Measurements from ENCODE around the gene DMD.

DMD gene

DNA sequence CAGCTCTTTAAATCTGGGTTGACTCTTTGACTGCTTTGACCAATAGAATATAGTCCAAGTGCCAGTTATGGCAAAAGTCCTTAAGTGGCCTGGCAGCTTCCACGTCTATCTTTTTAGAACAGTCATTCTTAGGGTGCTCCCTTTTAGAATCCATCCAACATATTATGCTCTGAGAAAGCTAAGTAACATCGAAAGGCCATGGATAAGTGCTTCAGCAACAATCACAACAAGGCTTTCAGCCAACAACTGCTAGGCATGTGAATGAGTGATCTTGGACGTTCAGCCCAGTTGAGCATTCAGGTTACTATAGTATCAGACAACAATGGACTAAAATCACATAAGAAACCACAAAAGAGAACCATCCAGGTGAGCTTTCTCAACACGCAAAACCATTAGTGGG, 818.7 kb downstream of the DMD start:
- TF ChIP-seq, protein P1, sequence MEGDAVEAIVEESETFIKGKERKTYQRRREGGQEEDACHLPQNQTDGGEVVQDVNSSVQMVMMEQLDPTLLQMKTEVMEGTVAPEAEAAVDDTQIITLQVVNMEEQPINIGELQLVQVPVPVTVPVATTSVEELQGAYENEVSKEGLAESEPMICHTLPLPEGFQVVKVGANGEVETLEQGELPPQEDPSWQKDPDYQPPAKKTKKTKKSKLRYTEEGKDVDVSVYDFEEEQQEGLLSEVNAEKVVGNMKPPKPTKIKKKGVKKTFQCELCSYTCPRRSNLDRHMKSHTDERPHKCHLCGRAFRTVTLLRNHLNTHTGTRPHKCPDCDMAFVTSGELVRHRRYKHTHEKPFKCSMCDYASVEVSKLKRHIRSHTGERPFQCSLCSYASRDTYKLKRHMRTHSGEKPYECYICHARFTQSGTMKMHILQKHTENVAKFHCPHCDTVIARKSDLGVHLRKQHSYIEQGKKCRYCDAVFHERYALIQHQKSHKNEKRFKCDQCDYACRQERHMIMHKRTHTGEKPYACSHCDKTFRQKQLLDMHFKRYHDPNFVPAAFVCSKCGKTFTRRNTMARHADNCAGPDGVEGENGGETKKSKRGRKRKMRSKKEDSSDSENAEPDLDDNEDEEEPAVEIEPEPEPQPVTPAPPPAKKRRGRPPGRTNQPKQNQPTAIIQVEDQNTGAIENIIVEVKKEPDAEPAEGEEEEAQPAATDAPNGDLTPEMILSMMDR (IDR thresholded peaks at IDR 0.05; ENCODE audit: low read depth, low read length, missing control alignments) = no peak
- no peak overlapping the region for H3K4me3 ChIP-seq (ENCODE audit: low read depth, low read length)
- no peak for DNase-seq (ENCODE audit: low read depth)

DNA sequence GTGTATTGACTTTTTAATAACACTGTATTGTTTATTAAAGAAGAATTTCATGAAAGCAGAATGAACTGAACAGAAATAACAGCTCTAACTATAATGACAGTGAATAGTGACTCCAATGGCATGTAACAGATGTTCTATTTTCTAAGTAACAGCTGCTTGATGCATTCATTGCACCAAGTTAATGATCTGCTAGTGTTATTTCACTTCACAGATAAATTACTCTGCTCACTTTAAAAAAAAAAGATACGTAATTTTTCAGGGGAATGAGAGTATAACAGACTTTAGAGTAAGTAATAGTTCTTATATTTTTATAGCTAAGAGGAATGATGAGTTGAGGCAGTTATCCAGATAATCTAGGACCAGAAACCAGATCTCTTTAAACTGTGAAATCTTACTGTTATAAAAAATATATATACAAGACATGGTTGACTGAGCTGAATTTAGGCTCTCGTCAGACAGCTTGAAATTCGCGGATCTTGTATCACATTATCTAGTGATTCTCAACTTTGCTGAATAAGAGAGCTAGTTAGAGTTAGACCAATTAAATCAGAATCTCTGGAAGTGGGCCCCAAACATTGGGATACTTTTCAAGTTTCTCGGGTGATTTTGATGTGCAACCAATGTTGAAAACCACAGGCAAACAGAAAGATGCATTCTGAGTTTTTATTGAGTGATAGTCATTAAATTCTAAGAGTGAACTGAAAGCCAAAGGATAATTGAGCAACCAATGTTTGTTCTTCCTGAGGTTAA, 840.7 kb downstream of the DMD start:
- no peak overlapping the region for H3K4me3 ChIP-seq (ENCODE audit: low read depth, low read length)
- no peak for DNase-seq (ENCODE audit: low read depth)
- TF ChIP-seq, protein P1 (IDR thresholded peaks at IDR 0.05; ENCODE audit: low read depth, low read length, missing control alignments) = no peak

DNA sequence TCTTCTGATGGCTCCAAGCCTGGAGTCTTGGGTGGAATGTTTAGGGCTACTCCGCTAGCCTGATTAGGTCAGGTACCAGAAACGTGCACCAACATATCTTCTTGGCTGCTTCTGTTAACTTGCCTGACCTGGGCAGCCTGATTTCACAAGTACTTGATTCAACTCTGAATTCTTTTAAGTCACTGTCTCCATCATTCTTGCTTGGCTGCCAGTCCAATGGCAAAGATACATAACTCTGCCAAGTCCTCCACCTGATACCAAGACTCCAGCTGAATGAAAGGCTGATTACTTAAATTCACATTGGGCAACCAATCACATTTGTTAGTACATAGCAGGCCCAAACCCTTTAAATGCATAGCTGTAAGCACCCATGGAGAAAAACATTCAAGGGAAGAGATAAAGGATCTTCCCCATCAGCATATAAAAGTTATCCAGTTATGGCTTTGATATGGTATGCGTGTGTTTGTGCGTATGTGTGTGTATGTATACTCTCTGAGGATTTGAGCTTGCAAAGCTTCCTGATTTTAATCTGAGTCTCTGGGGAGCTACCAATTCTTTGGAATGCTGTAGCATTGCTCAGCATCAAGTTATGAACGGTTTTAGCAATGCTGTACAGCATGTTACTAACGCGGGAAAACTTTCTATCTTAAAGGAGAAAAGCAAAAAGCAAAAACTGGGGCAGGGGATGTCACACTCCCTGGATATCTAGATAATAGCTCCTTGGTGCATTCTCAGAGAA, 917.2 kb downstream of the DMD start:
- DNase-seq (ENCODE audit: low read depth) = no peak
- TF ChIP-seq, protein P1 (IDR thresholded peaks at IDR 0.05; ENCODE audit: low read depth, low read length, missing control alignments) = no peak
- no peak overlapping the region for H3K4me3 ChIP-seq (ENCODE audit: low read depth, low read length)

DNA sequence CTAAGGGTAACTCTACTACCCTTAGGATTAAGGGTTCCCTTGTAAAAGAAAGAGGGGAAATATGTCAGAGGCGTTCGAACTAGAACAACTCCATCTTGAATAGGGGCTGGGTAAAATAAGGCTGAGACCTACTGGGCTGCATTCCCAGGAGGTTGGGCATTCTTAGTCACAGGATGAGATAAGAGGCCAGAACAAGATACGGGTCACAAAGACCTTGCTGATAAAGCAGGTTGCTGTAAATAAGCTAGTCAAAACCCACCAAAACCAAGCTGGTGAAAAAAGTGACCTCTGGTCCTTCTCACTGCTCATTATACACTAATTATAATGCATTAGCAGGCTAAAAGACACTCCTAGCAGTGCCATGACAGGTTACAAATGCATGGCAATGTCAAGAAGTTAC, 922.0 kb downstream of the DMD start:
- TF ChIP-seq, protein P1 (IDR thresholded peaks at IDR 0.05; ENCODE audit: low read depth, low read length, missing control alignments) = no peak
- no peak for DNase-seq (ENCODE audit: low read depth)
- no peak overlapping the region for H3K4me3 ChIP-seq (ENCODE audit: low read depth, low read length)

DNA sequence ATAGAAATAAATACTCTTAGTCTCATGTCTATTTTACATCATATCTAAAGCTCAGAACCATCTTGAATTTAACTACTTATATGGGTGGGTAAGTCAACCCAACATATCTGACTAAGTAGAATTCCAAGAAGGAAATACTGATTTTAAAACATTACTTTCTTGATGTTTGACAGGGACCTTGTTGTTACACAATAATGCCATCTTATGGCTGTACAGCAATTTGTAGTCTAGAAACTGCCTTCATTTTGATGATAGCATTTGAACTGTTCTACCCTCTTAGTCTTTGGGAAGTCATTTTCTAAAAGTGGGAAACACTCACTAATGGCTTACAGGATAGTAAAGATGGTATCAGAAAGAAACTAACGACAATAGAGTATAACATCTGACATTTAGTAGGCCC, 929.5 kb downstream of the DMD start:
- H3K4me3 ChIP-seq (ENCODE audit: low read depth, low read length) = no peak overlapping the region
- DNase-seq (ENCODE audit: low read depth) = no peak
- TF ChIP-seq, protein P1 (IDR thresholded peaks at IDR 0.05; ENCODE audit: low read depth, low read length, missing control alignments) = no peak

DNA sequence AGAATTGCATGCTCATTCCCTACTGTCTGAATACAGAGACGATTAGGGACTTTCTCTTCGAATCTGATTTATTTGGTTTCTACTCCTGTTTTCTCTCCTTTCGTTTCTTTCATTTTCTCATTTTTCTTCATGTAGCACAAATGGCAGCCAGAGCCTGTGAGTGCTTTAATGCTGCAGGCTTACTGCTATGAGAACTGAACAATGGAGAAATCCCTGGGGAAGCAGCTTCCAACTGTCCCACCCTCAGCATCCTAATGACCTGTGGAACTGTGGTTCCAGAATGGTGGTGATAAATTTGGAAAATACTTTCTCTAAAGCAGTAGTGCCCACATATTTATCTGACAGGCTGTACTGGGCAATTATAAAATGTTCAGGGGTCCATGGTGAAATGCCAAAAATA, 930.4 kb downstream of the DMD start:
- TF ChIP-seq, protein P1 (IDR thresholded peaks at IDR 0.05; ENCODE audit: low read depth, low read length, missing control alignments) = no peak
- no peak for DNase-seq (ENCODE audit: low read depth)
- H3K4me3 ChIP-seq (ENCODE audit: low read depth, low read length) = no peak overlapping the region

Data from GM12864 (cell line).